HG02852 (cell line): ENCODE data around the gene LPCAT1.

Experiments used
- ATAC-seq: cut with Tn5 transposase; IDR thresholded peaks from one replicate; pipeline ENCODE4 v1.9.1; 2021; ENCODE audit warnings: mild to moderate bottlenecking, moderate library complexity; ENCODE audit not compliant: unreplicated experiment

Gene LPCAT1

DNA sequence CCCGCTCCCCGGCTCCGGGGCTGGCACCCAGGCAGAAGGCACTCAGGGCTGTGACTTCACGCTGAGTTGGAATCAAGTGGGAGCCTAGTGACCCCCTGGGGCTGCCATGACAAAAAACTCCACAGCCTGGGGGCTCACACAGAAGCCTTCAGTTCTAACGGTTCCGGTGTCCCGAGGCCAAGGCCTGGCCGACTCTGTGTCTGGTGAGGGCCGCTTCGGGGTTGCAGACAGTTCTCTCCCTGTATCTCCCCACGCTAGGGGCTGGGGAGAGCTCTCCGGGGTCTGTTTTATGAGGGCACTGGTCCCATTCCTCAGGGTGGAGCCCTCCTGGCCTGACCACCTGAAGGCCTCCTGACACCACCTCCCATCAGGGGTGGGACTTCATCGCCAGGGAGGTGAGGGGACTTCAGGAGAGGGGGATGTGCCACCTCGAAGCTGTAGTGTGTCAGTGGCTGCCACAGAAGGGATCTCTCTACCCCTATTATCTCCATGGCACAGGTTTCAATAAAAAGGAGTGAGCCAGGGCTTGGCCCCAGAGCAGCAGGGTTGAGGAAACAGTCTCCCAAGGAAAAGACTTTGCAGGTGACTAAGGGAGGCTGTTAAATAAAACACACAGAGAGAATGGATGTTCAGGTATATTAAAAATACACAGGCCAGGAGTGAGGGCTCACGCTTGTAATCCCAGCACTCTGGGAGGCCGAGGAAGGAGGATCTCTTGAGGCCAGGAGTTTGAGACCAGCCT lies 77.0 kb downstream of the LPCAT1 start:
- no peak for ATAC-seq

DNA sequence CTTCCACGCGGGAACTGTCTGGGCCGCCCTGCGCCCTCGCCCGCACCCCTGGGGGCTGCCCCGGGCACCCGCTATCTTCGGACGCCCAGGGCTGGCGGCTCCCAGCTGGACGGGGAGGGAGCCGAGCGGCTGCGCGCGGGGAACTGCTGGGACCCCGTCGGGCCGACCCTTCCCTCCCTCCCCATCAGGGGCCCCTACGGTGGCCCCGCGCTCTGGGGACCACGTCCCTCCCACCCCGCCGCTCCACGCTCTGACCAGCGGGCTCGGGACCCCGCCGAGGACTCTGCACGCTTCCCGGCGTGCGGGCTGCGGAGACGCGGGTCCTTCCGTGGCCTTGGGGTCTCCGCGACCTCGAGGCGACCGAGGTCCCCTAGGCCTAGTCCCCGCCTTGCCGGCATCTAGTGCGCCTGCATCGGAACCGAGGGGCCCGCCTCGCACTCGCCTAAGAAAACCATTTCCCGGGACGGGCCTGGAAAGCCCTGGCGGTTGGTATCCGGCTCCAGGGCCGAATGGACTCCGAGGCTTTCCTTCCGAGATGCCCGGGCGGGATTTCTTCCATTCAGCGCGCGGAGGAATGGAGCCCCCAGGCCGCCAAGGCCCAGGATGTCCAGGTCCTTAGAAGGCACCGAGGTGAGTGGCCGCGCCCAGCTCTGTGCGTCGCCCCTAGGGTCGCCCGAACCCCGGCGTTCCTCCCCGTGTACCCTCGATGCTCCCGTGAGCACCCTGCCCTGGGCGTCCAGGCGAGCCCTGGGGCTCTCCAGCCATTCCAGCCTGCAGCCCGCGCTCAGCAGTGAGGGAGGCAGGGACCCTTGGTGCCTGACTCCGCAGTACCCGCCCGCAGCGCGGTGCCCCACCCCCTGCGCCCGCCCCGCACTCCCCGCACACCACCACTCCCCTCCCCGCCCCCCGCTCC lies 77.8 kb downstream of the LPCAT1 start:
- no peak for ATAC-seq

GRCh38 chr5:1445313-1445688 lies 78.5 kb downstream of the LPCAT1 start, which contains the start of gene SLC6A3:
Gene SLC6A3, minus strand, starts transcription at chr5:1445440. Its CDS starts 2,243 bp downstream, at chr5:1443197.
- ATAC-seq: no peak

- no peak for ATAC-seq
These were observed 79.2 kb downstream of the LPCAT1 start for GRCh38 chr5:1444361-1445189.

GRCh38 chr5:1443991-1444360 lies 79.8 kb downstream of the LPCAT1 start:
- ATAC-seq: no peak

DNA sequence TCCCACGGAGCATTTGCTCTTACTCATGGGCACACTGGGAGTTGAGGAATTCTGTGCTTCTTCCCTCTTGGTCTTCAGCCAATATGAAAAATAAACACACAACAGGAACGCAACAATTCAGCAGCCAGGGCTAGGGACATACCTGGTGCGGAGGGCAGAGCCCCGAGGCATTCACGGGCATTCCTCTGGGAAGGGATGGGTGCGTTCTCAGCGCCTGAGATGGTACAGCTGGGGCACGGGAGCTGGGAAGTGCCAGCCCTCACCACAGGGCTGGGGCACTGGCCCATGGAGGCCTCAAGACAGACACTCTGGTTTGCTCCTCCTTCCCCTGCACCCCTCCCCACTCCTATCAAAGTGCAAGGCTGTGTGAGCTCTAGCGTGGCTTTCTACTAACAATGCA lies 80.6 kb downstream of the LPCAT1 start:
- ATAC-seq: no peak

DNA sequence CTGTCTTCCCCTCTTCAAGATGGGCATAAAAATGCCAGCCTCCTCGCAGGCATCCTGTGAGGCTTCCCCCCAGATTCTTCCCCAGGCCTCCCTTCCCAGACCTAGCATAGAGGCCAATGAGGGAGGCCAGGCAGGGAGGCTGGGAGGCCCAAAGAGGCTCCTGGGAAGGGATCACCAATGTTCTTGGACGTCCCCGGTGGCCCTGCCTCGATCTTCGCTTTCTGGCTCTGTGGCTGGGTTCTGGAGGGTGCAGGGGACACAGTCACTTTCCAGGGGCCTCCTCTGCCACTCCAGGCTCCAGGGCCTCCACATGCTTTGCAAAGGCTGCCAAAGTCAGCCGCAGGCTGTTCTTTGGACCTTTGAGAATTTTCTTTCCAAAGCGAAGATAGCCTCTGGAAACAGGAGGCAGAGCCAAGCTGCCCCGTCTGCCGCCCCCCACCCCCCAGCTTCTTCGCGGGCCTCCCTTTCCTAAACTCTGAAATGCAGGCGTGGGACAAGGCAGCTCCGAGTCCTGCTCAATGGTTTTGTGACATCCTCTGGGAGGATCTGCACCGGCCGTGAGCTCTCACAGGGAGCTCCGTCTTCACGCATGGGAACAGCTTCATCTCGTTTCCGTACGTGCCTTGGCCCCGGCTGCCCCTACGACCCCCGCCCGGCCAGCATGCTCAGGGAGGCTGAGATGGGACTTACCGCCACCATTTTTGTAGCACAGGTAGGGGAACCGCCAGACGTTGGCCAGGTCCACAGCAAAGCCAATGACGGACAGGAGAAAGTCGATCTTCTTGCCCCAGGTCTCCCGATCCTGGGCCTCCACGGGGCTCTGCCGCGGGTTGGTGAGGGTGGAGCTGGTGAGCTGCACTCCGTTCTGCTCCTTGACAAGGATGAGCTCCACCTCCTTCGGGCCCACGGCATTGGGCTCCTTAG lies 81.3 kb downstream of the LPCAT1 start:
- ATAC-seq: no peak

DNA sequence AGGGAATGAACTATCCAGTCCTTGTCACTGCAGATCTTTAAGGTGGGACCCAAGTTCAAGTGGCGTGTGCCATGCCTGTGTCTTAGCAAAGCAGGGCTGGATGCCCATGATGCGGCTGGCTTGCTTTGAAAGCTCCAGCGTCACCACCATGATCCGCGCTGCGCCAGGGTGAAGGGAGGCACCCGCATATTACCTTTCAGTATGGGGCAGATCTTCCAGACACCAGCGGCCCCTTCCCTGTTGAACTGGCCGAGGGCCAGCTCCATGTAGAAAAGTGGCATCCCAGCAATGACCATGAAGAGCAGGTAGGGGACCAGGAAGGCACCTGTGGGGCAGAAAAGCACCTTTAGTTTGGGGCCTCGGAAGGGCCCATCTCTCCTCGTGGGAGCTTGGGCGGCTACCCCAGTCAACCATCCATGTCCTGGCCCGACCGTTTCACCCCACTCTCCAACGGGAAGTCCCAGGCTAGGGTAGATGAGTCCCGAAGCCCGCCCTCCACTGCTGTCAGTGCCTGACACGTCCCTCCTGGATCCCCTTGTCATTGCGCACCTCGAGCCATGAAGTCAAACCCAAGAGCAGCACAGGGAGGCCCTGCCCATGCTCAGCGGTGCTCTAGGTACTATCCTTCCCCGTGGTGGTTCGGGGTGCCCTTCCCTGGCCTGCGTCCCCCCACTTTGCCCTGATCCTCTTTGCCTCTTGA lies 82.4 kb downstream of the LPCAT1 start:
- ATAC-seq: no peak

GRCh38 chr5:1440098-1440493 lies 83.7 kb downstream of the LPCAT1 start:
- ATAC-seq: no peak

- ATAC-seq: no peak
These were observed 84.2 kb downstream of the LPCAT1 start for GRCh38 chr5:1439388-1440097.

DNA sequence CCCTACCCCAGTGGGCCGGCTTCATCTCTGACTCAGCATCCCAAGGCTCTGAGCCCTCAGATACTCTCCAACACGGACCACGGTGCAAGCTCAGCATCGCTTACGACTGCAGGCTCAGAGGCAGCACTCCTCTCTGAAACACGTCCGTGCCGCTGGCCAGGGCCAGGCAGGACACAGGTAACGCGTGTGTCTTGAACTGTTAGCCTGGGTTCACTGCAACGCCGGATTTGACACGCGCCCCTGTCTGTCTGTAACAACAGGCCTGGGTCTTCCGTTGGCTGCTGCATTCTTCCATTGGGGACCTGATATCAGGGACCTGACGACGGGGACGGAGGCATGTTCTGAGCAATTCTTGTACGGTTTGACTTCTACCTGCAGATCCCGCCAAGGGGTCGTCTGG lies 84.9 kb downstream of the LPCAT1 start:
- ATAC-seq: no peak

DNA sequence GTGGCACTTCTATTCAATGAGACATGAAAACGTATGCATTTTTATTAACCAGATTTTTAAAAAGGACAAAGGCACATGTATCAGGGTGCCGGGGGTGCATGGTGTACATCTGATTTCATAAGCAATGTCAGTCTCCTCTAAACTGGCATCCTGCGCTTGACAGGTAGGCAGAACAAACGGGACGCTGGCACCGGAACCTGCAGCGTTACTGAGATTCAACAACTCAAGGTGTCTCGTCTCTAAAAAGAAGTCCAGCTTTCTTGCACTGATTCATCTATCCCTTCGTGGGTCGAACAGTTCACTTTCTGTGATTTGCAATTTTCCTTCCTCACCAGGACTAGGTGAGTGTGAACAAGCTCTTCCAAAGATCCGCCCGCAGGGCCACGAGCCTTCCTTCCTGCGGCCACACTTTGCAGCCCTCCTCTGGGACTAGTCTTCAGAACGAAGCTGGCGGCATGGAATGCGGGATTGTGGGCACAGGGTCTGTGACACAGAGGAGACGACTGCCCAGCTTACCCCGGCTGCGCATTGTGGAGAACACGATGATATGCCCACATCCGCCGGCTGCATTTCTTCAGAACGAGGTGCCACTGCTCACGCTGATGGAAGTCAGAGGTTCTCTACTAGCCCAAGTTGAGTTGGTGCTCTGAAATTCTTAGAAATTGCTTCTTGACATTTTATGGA lies 85.7 kb downstream of the LPCAT1 start:
- ATAC-seq: no peak

DNA sequence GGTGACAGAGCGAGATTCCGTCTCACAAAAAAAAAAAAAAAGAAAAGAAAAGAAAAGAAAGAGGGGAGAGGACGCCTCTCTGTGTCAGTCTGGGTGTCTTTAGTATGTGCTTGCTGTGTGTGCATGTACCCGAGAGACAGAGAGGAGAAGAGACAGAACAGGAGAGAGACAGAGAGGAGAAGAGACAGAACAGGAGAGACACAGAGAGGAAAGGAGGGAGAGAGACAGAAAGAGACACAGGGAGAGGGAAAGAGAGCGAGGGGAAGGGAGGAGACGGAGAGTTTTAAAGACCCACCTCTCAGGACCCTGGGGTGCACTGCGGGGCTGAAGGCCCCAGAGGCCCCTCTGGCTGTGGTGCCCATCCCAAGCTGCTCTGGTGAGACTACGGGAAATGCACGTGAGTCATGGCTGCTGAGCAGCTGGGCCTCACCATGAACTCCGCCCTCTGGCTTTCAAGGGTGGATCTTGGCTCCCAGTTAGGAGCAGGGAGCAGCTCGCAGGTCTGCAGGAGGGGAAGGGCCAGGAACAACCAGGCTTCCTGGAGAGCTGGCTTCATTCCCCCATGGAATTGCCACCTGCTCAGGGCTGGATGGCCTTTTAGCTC lies 86.4 kb downstream of the LPCAT1 start:
- no peak for ATAC-seq

DNA sequence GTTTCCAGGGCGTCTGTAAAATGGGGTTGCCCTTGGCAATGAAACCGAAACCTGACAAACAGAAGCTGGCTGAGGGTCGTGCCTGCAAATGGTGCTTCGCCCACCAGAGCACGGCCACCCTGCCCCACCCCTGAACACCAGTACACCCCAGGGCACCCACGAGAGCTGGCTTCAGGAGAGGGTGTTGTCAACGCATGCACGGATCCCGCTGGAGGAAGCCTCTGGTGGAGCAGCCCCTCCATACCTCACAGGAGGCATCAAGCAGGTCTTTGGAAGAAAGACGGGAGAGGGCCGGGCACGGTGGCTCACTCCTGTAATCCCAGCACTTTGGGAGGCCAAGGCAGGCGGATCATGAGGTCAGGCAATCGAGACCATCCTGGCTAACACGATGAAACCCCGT lies 87.1 kb downstream of the LPCAT1 start:
- no peak for ATAC-seq

DNA sequence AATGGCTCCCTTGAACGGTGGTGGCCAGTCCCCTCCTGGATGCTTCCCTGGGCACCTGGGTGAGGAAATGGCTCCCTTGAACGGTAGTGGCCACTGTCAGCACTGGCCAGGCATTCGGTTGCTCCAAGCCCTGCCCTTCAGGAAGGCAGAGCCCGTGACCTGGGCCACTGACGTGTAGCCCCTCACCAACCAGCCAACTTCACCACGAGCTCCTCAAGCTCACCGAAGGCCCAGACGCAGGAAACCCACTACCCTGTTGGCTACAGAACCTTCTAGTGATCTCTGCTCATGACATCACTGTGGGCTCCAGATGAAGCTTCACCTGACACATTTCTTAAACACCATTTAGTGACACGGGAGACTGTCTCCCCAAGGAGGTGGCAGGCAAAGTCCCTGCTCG lies 87.7 kb downstream of the LPCAT1 start:
- ATAC-seq: no peak

DNA sequence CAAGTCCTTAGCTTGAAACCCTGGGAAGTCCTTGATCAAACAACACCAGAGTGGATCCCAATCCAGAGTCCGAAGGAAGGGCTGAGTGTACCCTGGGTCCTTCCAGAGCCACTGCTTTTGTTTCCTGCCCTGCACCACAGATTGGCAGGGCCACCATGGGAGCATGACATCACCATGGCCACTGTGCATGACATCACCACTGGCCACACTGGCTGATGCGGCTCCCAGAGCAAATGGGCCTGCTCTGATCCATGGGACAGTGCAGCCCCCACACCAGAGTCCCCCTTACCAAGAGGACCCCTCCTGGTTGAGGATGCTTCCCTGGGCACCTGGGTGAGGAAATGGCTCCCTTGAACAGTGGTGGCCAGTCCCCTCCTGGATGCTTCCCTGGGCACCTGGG lies 88.4 kb downstream of the LPCAT1 start:
- ATAC-seq: no peak

GRCh38 chr5:1432296-1432695 lies 91.5 kb downstream of the LPCAT1 start:
- ATAC-seq: no peak

DNA sequence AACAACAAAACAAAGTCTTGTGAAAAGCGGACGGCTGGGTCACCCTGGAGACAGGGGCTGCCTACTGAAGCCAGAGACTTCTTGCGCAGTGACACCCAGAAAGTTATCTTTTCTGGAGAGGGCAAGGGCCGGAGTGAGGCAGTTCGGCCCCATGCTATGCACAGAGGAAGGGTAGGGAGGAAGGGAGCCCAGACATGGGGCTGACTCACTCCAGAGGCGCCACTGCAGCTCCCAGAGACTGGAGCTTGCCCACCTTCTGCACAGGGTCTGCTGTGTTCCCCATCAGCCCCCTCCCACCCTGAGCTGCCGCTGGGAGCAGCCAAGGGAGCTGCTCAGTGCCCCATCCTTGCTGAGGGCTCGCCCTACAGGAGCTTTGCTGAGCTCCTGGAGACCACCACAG lies 91.9 kb downstream of the LPCAT1 start:
- ATAC-seq: no peak
